HFFc6 (cell line): Measurements from ENCODE around the gene CCDC142. TPM values are rescaled to one million over a fixed set of nuclear protein-coding genes. Genes with fewer than 3 reads are reported as not detected.

Experiments
- DNase-seq: peaks from one replicate; pipeline ENCODE4 v3.0.0-alpha.2; 2018
- H3K27ac Mint-ChIP-seq: 2 replicates; pipeline ENCODE4 v1.8.0; 2020; ENCODE audit warnings: mild to moderate bottlenecking, mixed read lengths
- H3K27me3 Mint-ChIP-seq: 2 replicates; pipeline ENCODE4 v1.8.0; 2021; ENCODE audit warnings: mild to moderate bottlenecking, moderate library complexity, mixed read lengths; ENCODE audit not compliant: insufficient read depth
- H3K36me3 Mint-ChIP-seq: 2 replicates; pipeline ENCODE4 v1.8.0; 2021; ENCODE audit warnings: low read depth, mixed read lengths
- H3K4me1 Mint-ChIP-seq: 2 replicates; pipeline ENCODE4 v1.8.0; 2020; ENCODE audit warnings: low read depth, mixed read lengths
- H3K4me3 Mint-ChIP-seq: 2 replicates; pipeline ENCODE4 v1.8.0; 2020; ENCODE audit warnings: mild to moderate bottlenecking, moderate library complexity, mixed read lengths
- H3K9me3 Mint-ChIP-seq: 2 replicates; pipeline ENCODE4 v1.8.0; 2020; ENCODE audit warnings: mild to moderate bottlenecking, mixed read lengths
- total RNA-seq, 6 experiments: library from RNA; stranded (reverse); fragmentation: NEBNext Ultra II Directional; extraction: Animal tissue kit (Norgen Biotek cat#: 25700); gene quantifications; 2 replicates in 1 of 6; 3 replicates in 5 of 6; pipeline ENCODE4 v1.2.3, GENCODE V29; 2021
- TF ChIP-seq, protein P1 (sequence below): fragments of 200-600 bp; sonication (generic); IDR thresholded peaks from 2 replicates; pipeline ENCODE4 v1.5.0; 2021; ENCODE audit warnings: antibody characterized with exemption, mild to moderate bottlenecking

Gene CCDC142
- total RNA-seq, 6 experiments from 2014 or later, result 8.5 to 11.1 (median 10.2) TPM

DNA sequence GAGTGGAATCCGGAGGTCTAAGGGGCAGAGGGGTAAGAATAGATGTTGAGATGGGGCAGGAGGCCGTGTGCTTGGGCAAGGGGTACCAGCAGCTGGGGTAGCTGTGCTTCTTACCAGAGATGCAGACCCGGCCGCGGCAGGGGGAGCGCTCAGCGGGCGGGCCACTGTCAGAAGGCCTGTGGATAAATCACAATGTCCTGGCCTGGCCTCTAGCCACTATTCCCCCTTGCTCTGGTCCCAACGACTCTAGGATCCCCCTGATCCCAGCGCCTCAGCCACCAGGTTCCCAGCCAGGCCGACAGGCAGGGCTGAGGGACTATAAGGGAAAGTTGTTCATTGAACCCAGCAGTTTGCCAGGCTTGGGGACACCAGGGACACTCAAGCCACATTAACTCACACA lies 52.3 kb downstream of the CCDC142 start:
- Mint-ChIP-seq H3K4me3 (no peak overlapping the region), H3K9me3 (no peaks in the 10 kb centered on the region), H3K36me3 (peaks cover 10% of the 10 kb centered on the region), H3K27ac (no peak overlapping the region), H3K4me1 (peaks cover 11% of the 10 kb centered on the region; the same call in 1 of the 2 replicates), H3K27me3 (no peaks in the 10 kb centered on the region; the same call in 1 of the 2 replicates)
- no peak for DNase-seq
- TF ChIP-seq, protein P1, sequence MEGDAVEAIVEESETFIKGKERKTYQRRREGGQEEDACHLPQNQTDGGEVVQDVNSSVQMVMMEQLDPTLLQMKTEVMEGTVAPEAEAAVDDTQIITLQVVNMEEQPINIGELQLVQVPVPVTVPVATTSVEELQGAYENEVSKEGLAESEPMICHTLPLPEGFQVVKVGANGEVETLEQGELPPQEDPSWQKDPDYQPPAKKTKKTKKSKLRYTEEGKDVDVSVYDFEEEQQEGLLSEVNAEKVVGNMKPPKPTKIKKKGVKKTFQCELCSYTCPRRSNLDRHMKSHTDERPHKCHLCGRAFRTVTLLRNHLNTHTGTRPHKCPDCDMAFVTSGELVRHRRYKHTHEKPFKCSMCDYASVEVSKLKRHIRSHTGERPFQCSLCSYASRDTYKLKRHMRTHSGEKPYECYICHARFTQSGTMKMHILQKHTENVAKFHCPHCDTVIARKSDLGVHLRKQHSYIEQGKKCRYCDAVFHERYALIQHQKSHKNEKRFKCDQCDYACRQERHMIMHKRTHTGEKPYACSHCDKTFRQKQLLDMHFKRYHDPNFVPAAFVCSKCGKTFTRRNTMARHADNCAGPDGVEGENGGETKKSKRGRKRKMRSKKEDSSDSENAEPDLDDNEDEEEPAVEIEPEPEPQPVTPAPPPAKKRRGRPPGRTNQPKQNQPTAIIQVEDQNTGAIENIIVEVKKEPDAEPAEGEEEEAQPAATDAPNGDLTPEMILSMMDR, result no peak

DNA sequence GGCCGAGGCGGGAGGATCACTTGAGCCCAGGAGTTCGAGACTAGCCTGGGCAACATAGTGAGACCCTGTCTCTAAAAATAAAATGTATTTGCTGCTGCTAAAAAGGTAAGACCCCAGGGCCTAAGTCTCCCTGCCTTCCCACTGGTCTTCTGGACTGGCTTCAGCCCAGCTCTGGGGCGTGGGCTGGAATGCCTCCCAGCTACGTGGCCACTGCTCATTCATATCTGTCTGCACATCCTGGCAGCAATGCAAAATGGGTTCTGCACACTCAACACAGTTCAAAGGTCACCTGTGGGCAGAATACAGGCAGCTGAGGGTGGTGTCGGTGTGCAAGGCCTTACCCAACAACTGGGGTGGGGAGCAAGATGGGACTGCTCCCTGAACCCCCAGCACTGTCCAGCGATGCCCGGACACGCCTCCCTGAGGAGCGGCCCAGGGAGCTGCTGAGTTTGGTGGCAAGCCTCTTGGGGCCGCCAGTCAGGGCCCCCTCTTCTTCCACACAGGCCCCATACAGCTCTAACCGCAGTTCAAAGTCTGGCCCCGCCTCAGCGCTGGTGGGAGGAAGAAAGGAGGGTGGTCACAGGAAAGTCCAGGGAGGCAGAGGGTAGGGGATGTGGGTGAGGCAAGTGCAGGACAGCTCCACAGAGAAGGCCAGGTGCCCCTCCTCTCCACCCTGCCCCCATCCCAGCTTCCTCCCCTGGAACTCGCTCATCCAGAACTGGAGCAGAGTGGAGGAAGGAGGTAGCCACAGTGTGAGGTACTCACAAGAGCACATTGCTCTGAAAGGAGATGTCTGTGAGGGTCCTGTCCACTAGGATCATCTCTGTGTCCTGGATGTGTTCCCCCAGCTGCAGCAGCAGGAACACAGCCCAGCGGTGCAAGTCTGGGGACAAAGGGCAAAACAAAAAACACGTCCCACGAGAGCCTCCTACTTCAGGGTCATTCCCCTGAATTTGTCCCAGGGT lies 53.0 kb downstream of the CCDC142 start:
- H3K4me3 Mint-ChIP-seq, result no peak overlapping the region
- peaks cover 16% of the 10 kb centered on the region for H3K4me1 Mint-ChIP-seq
- no peak for DNase-seq
- no peaks in the 10 kb centered on the region for H3K9me3 Mint-ChIP-seq
- TF ChIP-seq, protein P1, result no peak
- peaks cover 14% of the 10 kb centered on the region for H3K36me3 Mint-ChIP-seq
- no peaks in the 10 kb centered on the region; the same call in 1 of the 2 replicates for H3K27me3 Mint-ChIP-seq
- no peak overlapping the region for H3K27ac Mint-ChIP-seq

DNA sequence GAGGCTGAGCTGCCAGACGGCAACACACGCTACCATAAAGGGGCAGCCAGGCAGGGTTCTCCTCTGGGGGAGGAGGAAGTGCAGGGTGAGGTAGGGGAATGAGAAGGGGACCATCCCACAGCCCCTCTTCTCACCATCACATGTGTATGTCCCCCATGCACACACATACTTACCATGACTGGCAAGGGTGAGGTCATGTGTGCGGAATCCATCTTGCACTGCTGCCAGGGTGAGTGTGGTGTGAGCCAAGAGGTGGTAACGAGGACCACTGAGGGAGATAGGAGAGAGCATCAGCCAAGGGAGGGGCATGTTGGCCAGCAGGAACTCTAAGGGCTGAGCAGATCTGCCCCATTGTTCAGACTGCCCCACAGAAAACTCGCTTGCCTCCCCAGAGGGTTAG lies 54.1 kb downstream of the CCDC142 start:
- peaks cover 19% of the 10 kb centered on the region for H3K36me3 Mint-ChIP-seq
- 0 out of 2 replicates have a peak overlapping the region, but pooled peaks have one; percentile 10 for H3K27ac Mint-ChIP-seq
- H3K4me3 Mint-ChIP-seq, result no peak overlapping the region
- H3K27me3 Mint-ChIP-seq, result no peaks in the 10 kb centered on the region; the same call in 1 of the 2 replicates
- TF ChIP-seq, protein P1, result no peak
- peaks cover 21% of the 10 kb centered on the region for H3K4me1 Mint-ChIP-seq
- H3K9me3 Mint-ChIP-seq, result no peaks in the 10 kb centered on the region
- DNase-seq, result no peak

DNA sequence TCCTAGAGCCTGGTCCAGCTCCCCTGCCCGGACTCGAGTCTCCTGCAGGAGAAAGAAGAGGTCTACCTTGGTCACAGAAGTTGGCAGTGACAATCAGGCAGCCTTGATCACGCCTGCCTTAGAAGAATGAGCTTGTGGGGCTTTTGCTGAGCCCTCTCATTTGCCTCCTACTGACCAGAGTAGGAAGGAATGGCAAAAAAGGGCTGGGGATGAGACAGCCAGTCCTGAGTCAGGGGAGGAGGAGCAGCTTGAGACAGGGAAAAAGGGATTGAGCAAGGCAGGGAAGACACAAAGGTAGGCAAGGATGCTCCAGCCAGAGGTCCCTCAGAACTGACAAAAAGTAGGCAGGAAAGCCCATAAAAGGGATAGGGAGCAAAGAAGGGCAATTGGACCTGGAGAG lies 55.2 kb downstream of the CCDC142 start:
- Mint-ChIP-seq H3K9me3 (no peaks in the 10 kb centered on the region), H3K27ac (peak overlapping the region; percentile 35), H3K4me1 (peaks cover 32% of the 10 kb centered on the region), H3K36me3 (peaks cover 19% of the 10 kb centered on the region), H3K4me3 (no peak overlapping the region), H3K27me3 (no peaks in the 10 kb centered on the region; the same call in 1 of the 2 replicates)
- peak; percentile 36 for DNase-seq
- TF ChIP-seq, protein P1, result peak; percentile 23

DNA sequence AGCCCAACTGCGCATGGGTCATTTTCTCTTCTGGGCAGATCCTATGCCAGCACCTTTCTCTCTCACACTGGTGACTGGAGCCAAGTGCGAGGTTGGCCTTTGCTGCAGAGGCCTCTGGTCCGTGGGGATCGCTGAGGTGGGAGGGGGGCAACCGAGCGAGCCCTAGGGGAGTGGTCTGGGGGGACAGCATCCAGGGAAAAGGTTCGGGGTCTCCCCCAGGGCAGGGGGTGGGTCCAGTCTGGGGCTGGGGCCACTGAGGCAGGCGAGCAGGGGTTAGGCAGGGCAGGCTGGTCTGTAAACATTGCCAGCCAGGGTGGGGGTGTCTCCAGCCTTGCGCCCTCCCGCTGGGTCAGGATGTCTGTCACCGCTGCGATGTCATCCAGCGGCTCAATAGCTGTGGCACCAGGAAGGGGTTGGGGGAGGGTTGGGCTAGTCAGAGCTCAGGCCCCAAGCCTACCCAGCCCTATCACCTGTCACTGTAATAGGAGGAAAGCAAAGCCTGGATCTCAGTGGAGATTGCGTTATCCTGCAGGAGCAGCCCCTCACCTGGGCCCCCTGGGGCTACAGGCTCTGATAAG lies 56.5 kb downstream of the CCDC142 start:
- peaks cover 40% of the 10 kb centered on the region for H3K4me1 Mint-ChIP-seq

More for the DNA sequence above, 56.5 kb downstream of the CCDC142 start:
- Mint-ChIP-seq H3K9me3 (no peaks in the 10 kb centered on the region), H3K27ac (no peak overlapping the region), H3K36me3 (peaks cover 19% of the 10 kb centered on the region), H3K4me3 (no peak overlapping the region), H3K27me3 (no peaks in the 10 kb centered on the region; the same call in 1 of the 2 replicates)
- TF ChIP-seq, protein P1, result no peak
- DNase-seq, result no peak
